HCT116 (cell line): ENCODE results near the gene SHISA6. TPM values are rescaled to one million over a fixed set of nuclear protein-coding genes. Genes with fewer than 3 reads are reported as not detected.

Source experiments
- ATAC-seq: fragments of 200-7000 bp; cut with Tn5 transposase; 2 replicates; pipeline ENCODE4 v1.9.1; 2020; ENCODE audit warnings: mild to moderate bottlenecking, moderate library complexity
- BruUV-seq: library from RNA; stranded (reverse); fragments of 400-500 nt; replicated peaks from 2 replicates; lab custom pipeline; 2021; lab: Mats Ljungman, UMichigan
- CTCF ChIA-PET: fragments of 300-600 bp; sonication (Branson Sonifier 250); formaldehyde crosslinking; loops from one replicate; lab custom pipeline; 2021; ENCODE audit warnings: antibody characterized with exemption; lab: Charles Lee
- POLR2A ChIA-PET: fragments of 300-600, 350-600 bp; sonication (Branson Sonifier 250); formaldehyde crosslinking; loops from one replicate; lab custom pipeline; 2021; ENCODE audit warnings: antibody characterized with exemption; lab: Charles Lee
- RAD21 ChIA-PET, 2 experiments: fragments of 300-600 bp; sonication (Branson Sonifier 250); formaldehyde crosslinking; loops; one replicate each; lab custom pipeline; 2023; ENCODE audit warnings: low total read pairs in 2 of 2; ENCODE audit not compliant: uncharacterized antibody in 2 of 2, unreplicated experiment in 2 of 2, low non-redundant PET in 1 of 2; lab: Charles Lee
- DNase-seq: peaks from one replicate; pipeline ENCODE4 v3.0.0-alpha.2; 2010; ENCODE audit warnings: low read depth, low spot score
- H2AFZ ChIP-seq: fragments of 200-600 bp; shearing (Covaris generic), sonication (generic); 2 replicates; pipeline ENCODE4 v1.6.1; 2017; ENCODE audit warnings: low read depth, mixed run types, mixed read lengths, antibody characterized with exemption, low read length; ENCODE audit not compliant: poor library complexity, severe bottlenecking
- H3K27ac ChIP-seq: 2 replicates; pipeline ENCODE4 v1.5.1; 2012; ENCODE audit warnings: low read depth, low read length
- H3K27me3 ChIP-seq: fragments of 200-600 bp; sonication (generic); 2 replicates; pipeline ENCODE4 v1.6.1; 2016; ENCODE audit warnings: mixed run types, low read length, mixed read lengths; ENCODE audit not compliant: insufficient read depth
- H3K36me3 ChIP-seq, 2 experiments: fragments of 200-500 bp in 1 of 2; fragments of 200-600 bp in 1 of 2; sonication (Bioruptor generic) in 1 of 2; sonication (generic) in 1 of 2; 2 replicates each; pipeline versions ENCODE4 v1.5.1 to v1.6.1; 2014 to 2016; ENCODE audit warnings: low read length in 2 of 2, inconsistent platforms in 1 of 2, mixed read lengths in 1 of 2, mixed run types in 1 of 2; ENCODE audit not compliant: insufficient read depth in 2 of 2, control insufficient read depth in 1 of 2
- H3K4me1 ChIP-seq, 2 experiments: fragments of 200-600 bp in 1 of 2; sonication (generic) in 1 of 2; 2 replicates each; pipeline versions ENCODE4 v1.5.1 to v1.6.1; 2012 to 2017; ENCODE audit warnings: low read length in 2 of 2, inconsistent platforms in 1 of 2, mild to moderate bottlenecking in 1 of 2, mixed read lengths in 1 of 2, mixed run types in 1 of 2, moderate library complexity in 1 of 2; ENCODE audit not compliant: insufficient read depth in 2 of 2, control insufficient read depth in 1 of 2
- H3K4me2 ChIP-seq: fragments of 200-600 bp; sonication (generic); 2 replicates; pipeline ENCODE4 v1.6.1; 2017; ENCODE audit warnings: mixed run types, low read length, mixed read lengths
- H3K4me3 ChIP-seq, 2 experiments: fragments of 200-600 bp in 1 of 2; sonication (generic) in 1 of 2; replicated peaks in 1 of 2; 2 replicates each; pipeline ENCODE4 v1.5.1; 2011 to 2016; ENCODE audit warnings: low read length in 2 of 2, control low read depth in 1 of 2, low read depth in 1 of 2, mild to moderate bottlenecking in 1 of 2, mixed read lengths in 1 of 2, mixed run types in 1 of 2
- H3K79me2 ChIP-seq: fragments of 200-600 bp; sonication (generic); 2 replicates; pipeline ENCODE4 v1.6.1; 2017; ENCODE audit warnings: mild to moderate bottlenecking, mixed run types, low read length, moderate library complexity, mixed read lengths; ENCODE audit not compliant: insufficient read depth
- H3K9ac ChIP-seq: fragments of 200-600 bp; sonication (generic); 2 replicates; pipeline ENCODE4 v1.6.1; 2016; ENCODE audit warnings: low read length, mixed read lengths
- H3K9me2 ChIP-seq: fragments of 200-600 bp; sonication (generic), shearing (Covaris generic); 2 replicates; pipeline ENCODE4 v1.6.1; 2017; ENCODE audit warnings: mixed run types, mild to moderate bottlenecking, moderate library complexity; ENCODE audit not compliant: insufficient read depth
- H3K9me3 ChIP-seq, 2 experiments: fragments of 200-500 bp in 1 of 2; fragments of 200-600 bp in 1 of 2; sonication (Bioruptor generic) in 1 of 2; sonication (generic) in 1 of 2; 2 replicates each; pipeline ENCODE4 v1.6.1; 2014 to 2017; ENCODE audit warnings: low read length in 2 of 2, mixed read lengths in 2 of 2, inconsistent platforms in 1 of 2, low read depth in 1 of 2, mild to moderate bottlenecking in 1 of 2, mixed run types in 1 of 2, moderate library complexity in 1 of 2; ENCODE audit not compliant: control insufficient read depth in 1 of 2, insufficient read depth in 1 of 2
- H4K20me1 ChIP-seq: fragments of 200-600 bp; sonication (generic), shearing (Covaris generic); 2 replicates; pipeline ENCODE4 v1.6.1; 2017; ENCODE audit warnings: mixed run types, mild to moderate bottlenecking, moderate library complexity; ENCODE audit not compliant: insufficient read depth
- ATF3 ChIP-seq: IDR thresholded peaks from 2 replicates; pipeline ENCODE4 v1.6.1; 2012
- CTCF ChIP-seq, 3 experiments: fragments of 200-600 bp in 1 of 3; sonication (generic) in 1 of 3; IDR thresholded peaks in 2 of 3; conservative IDR thresholded peaks in 1 of 3; 2 replicates each; pipeline ENCODE4 v1.5.1; 2012 to 2017; ENCODE audit warnings: low read depth in 2 of 3, low read length in 2 of 3, antibody characterized with exemption in 1 of 3, borderline replicate concordance in 1 of 3, control low read depth in 1 of 3, mild to moderate bottlenecking in 1 of 3, mixed read lengths in 1 of 3, mixed run types in 1 of 3, moderate library complexity in 1 of 3; ENCODE audit not compliant: insufficient read depth in 1 of 3
- ELF1 ChIP-seq: IDR thresholded peaks from 2 replicates; pipeline ENCODE4 v1.6.1; 2012; ENCODE audit warnings: low read depth, borderline replicate concordance
- EZH2phosphoT487 ChIP-seq: fragments of 200-600 bp; IDR thresholded peaks from 2 replicates; pipeline ENCODE4 v1.6.1; 2018; ENCODE audit warnings: antibody characterized with exemption, borderline replicate concordance
- FOSL1 ChIP-seq: IDR thresholded peaks from 2 replicates; pipeline ENCODE4 v1.6.1; 2012; ENCODE audit warnings: low read depth
- JUND ChIP-seq: IDR thresholded peaks from 2 replicates; pipeline ENCODE4 v1.6.1; 2012
- RAD21 ChIP-seq: IDR thresholded peaks from 2 replicates; pipeline ENCODE4 v1.6.1; 2012; ENCODE audit warnings: low read depth, mild to moderate bottlenecking
- SP1 ChIP-seq: IDR thresholded peaks from 2 replicates; pipeline ENCODE4 v1.6.1; 2012; ENCODE audit warnings: low read depth
- YY1 ChIP-seq: IDR thresholded peaks from 2 replicates; pipeline ENCODE4 v1.6.1; 2011; ENCODE audit warnings: low read length, low read depth, moderate library complexity, mild to moderate bottlenecking; ENCODE audit not compliant: insufficient replicate concordance; ENCODE audit errors: extremely low read depth
- ZBTB33 ChIP-seq: IDR thresholded peaks from 2 replicates; pipeline ENCODE4 v1.6.1; 2011; ENCODE audit warnings: mild to moderate bottlenecking, low read length, moderate library complexity; ENCODE audit not compliant: insufficient replicate concordance; ENCODE audit errors: extremely low read depth
- ZFX ChIP-seq: fragments of 450-650 bp; IDR thresholded peaks from 2 replicates; pipeline ENCODE4 v1.6.1; 2017
- intact Hi-C: fragments of 100-400 bp; cut with micrococcal nuclease; formaldehyde crosslinking; loops from 2 replicates; pipeline ENCODE4 v1.10.0; 2022
- total RNA-seq: library from RNA; stranded (reverse); gene quantifications from one replicate; pipeline ENCODE4 v1.2.1, GENCODE V29; 2021; ENCODE audit not compliant: unreplicated experiment

Gene SHISA6
- total RNA-seq, 1 experiment from 2014 or later, result not detected

- Histone ChIP-seq H3K9me2 (no peaks in the 10 kb centered on the region), H3K79me2 (no peaks in the 10 kb centered on the region), H3K9me3 (peaks cover 0 to 34% of the 10 kb centered on the region in 2 experiments; a peak in 2 of 4 replicates), H3K4me3 (no peak overlapping the region), H3K27ac (no peak overlapping the region), H3K9ac (no peak overlapping the region), H3K4me2 (no peak overlapping the region), H3K36me3 (no peaks in the 10 kb centered on the region), H3K27me3 (no peaks in the 10 kb centered on the region), H3K4me1 (no peaks in the 10 kb centered on the region), H2AFZ (no peak overlapping the region)
- POLR2A ChIA-PET, result no interaction called here
- CTCF ChIA-PET, result no interaction called here
- intact Hi-C loops, result no loop called here
- BruUV-seq, result no TSS peak
- ATAC-seq, result no peak
- RAD21 ChIA-PET, result no interaction called here
- no peak for DNase-seq
- TF ChIP-seq JUND, result no peak
- TF ChIP-seq, all 23 proteins: peak for 0
- H4K20me1 ChIP-seq, result no peaks in the 10 kb centered on the region
These were observed 37.9 kb downstream of the SHISA6 start for GRCh38 chr17:11278992-11279270.

GRCh38 chr17:11279776-11280344, 38.8 kb downstream of the SHISA6 start:
- ChIA-PET CTCF (no interaction called here), RAD21 (no interaction called here), POLR2A (no interaction called here)
- BruUV-seq, result no TSS peak
- Histone ChIP-seq H3K36me3 (no peaks in the 10 kb centered on the region), H3K27ac (no peak overlapping the region), H3K27me3 (no peaks in the 10 kb centered on the region), H3K4me2 (no peak overlapping the region), H3K9me3 (peaks cover 0 to 36% of the 10 kb centered on the region in 2 experiments; a peak in 2 of 4 replicates), H3K4me1 (no peaks in the 10 kb centered on the region), H3K9me2 (no peaks in the 10 kb centered on the region), H3K79me2 (no peaks in the 10 kb centered on the region), H3K9ac (no peak overlapping the region), H2AFZ (no peak overlapping the region), H3K4me3 (no peak overlapping the region), H4K20me1 (no peaks in the 10 kb centered on the region)
- intact Hi-C loops, result no loop called here
- DNase-seq (no peak), ATAC-seq (no peak)
- TF ChIP-seq ATF3, result no peak
- no peak for TF ChIP-seq RAD21
- no peak for TF ChIP-seq EZH2phosphoT487
- TF ChIP-seq ZFX, result no peak
- no peak for TF ChIP-seq CTCF (IDR thresholded peaks at IDR 0.05 in 2 of 3, conservative IDR thresholded peaks at IDR 0.05 in 1 of 3; ENCODE audit: borderline replicate concordance in 1 of 3, insufficient read depth in 1 of 3, low read depth in 2 of 3, low read length in 2 of 3)
- TF ChIP-seq ELF1, result no peak
- no peak for TF ChIP-seq FOSL1
- no peak for TF ChIP-seq ZBTB33
- no peak for TF ChIP-seq YY1
- no peak for TF ChIP-seq SP1
